Measurements from ENCODE around the gene FOXL1.

FOXL1 gene

GRCh38 chr16:86616906-86617305 is 38.6 kb downstream of the FOXL1 start:
- TF ChIP-seq CTCF (conservative IDR thresholded peaks at IDR 0.05): no peak
- H3K27ac ChIP-seq: no peak overlapping the region

GRCh38 chr16:86618431-86619238 is 40.3 kb downstream of the FOXL1 start:
- H3K27ac ChIP-seq: no peak overlapping the region
- TF ChIP-seq CTCF (conservative IDR thresholded peaks at IDR 0.05): no peak

- TF ChIP-seq CTCF (conservative IDR thresholded peaks at IDR 0.05): no peak
- H3K27ac ChIP-seq: no peak overlapping the region
Observed at GRCh38 chr16:86619239-86619794, 41.0 kb downstream of the FOXL1 start.

DNA sequence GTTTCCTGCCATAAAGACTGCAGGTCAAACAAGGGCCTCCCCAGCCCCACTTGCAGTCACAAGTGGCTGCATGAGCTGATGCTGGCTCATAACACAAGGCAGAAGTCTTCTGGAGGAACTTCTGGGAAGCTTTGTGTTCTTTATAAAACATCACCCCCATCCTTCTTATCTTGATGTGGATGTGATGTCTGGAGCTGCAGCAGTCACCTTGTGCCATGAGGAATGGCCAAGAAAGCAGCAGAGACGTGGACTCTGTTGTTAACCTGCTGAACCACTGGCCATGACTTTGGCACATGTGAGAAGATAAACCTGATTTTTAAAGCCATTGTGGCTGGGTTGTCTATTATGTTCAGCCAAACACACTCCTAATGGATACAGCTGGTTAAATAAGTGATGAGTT is 41.8 kb downstream of the FOXL1 start:
- no peak overlapping the region for H3K27ac ChIP-seq
- no peak for TF ChIP-seq CTCF (conservative IDR thresholded peaks at IDR 0.05)

- no peak for TF ChIP-seq CTCF (conservative IDR thresholded peaks at IDR 0.05)
Observed at GRCh38 chr16:86621966-86622365, 43.6 kb downstream of the FOXL1 start.

GRCh38 chr16:86622700-86623615 is 44.6 kb downstream of the FOXL1 start:
- H3K27ac ChIP-seq: no peak overlapping the region
- TF ChIP-seq CTCF (conservative IDR thresholded peaks at IDR 0.05): no peak

More at GRCh38 chr16:86621966-86622365, 43.6 kb downstream of the FOXL1 start:
- H3K27ac ChIP-seq: no peak overlapping the region

GRCh38 chr16:86625029-86625428 is 46.7 kb downstream of the FOXL1 start:
- no peak for TF ChIP-seq CTCF (conservative IDR thresholded peaks at IDR 0.05)
- H3K27ac ChIP-seq: no peak overlapping the region

Measured in VCaP (cell line).